PFSK-1 (cell line): ENCODE measurements around the gene PILRB.

Source experiments
- FOXP2 ChIP-seq: optimal IDR thresholded peaks from 2 replicates; pipeline ENCODE3; 2011; ENCODE audit warnings: borderline replicate concordance, control low read depth, inconsistent platforms; ENCODE audit not compliant: insufficient read depth; ENCODE audit errors: extremely low read length, extremely low read depth
- POLR2AphosphoS5 ChIP-seq: IDR thresholded peaks from 2 replicates; pipeline ENCODE4 v1.6.1; 2012; ENCODE audit warnings: low read depth, mild to moderate bottlenecking, control low read depth, low read length, moderate library complexity
- REST ChIP-seq, 2 experiments: IDR thresholded peaks; 2 replicates each; pipeline versions ENCODE4 v1.6.1 to v1.8.0; 2011 to 2012; ENCODE audit warnings: low read depth in 2 of 2, low read length in 2 of 2, control low read depth in 1 of 2, inconsistent platforms in 1 of 2, mild to moderate bottlenecking in 1 of 2, moderate library complexity in 1 of 2; ENCODE audit not compliant: insufficient read depth in 1 of 2
- SIN3A ChIP-seq: IDR thresholded peaks from 2 replicates; pipeline ENCODE4 v1.6.1; 2012; ENCODE audit warnings: mild to moderate bottlenecking, low read length, moderate library complexity, borderline replicate concordance; ENCODE audit not compliant: insufficient read depth
- TAF1 ChIP-seq: IDR thresholded peaks from 2 replicates; pipeline ENCODE4 v1.6.1; 2012; ENCODE audit warnings: low read length, control low read depth, borderline replicate concordance; ENCODE audit not compliant: insufficient read depth

DNA sequence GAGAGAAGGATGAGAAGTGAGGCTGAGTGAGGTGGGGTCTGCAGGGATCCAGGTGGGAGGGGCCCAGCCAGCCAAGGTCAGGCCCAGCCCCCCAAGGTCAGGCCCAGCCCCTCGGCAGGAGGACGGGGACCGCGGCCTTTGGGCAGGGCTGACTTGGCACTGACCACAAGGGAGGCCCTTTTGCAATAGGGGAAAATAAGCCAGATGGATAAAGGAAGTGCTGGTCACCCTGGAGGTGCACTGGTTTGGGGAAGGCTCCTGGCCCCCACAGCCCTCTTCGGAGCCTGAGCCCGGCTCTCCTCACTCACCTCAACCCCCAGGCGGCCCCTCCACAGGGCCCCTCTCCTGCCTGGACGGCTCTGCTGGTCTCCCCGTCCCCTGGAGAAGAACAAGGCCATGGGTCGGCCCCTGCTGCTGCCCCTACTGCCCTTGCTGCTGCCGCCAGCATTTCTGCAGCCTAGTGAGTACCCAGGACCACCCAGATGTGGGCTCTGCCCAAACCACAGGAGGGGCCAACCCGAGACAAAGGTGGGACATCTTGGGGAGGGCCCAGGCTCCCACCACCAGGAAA is 15.4 kb downstream of the PILRB start, which contains the start of gene PILRA:
- TF ChIP-seq REST (IDR thresholded peaks at IDR 0.05; ENCODE audit: insufficient read depth in 1 of 2, low read depth in 2 of 2, low read length in 2 of 2) (no peak), TAF1 (no peak), POLR2AphosphoS5 (no peak), FOXP2 (no peak), SIN3A (no peak)
